ENCODE measurements around the gene NKD1. TPM values are rescaled to one million over a fixed set of nuclear protein-coding genes. Genes with fewer than 3 reads are reported as not detected.
A peak's percentile ranks its signal among the peaks of the same experiment; 100 is the strongest.

The NKD1 gene
- total and polyA plus RNA-seq, 2 of the 8 experiments (the other 6 are each of a cell fraction or from before 2014, with no cell fraction given): 0.70 to 4.5 TPM

DNA sequence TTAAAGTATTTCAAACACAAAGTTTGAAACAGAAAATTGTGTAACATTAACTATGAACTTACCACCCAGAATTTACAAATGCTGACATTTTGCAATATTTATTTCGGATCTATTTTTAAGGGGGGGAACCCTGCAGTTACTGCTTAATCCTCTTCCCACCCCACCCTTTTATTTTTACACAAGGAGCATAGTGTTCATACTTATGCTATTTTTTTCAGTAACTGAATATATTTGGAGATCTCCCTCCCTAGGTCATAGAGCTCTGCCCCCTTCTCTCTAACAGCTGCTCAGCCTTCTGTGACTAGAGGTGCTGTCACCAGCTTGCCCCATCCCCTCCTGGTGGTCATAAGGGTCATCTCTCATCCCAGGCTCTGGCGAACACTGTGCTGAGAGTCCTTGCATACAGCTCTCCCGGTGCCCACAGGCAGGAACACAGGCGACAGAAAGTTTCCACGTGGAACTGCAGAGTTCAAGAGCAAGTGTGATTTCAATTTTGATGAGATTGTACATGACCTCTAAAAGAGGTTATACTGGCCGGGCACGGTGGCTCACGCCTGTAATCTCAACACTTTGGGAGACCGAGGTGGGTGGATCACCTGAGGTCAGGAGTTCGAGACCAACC is 88.7 kb downstream of the NKD1 start:
- no peak overlapping the region for H3K18ac ChIP-seq (ENCODE audit: extremely low read depth, low read length)
- no peak overlapping the region for H3K56ac ChIP-seq (replicated peaks; ENCODE audit: insufficient read length, low read depth, low read length)

More for the DNA sequence above, 88.7 kb downstream of the NKD1 start:
- no peaks in the 10 kb centered on the region for H4K20me1 ChIP-seq (replicated peaks in 1 of 2; ENCODE audit: control insufficient read depth in 1 of 2, insufficient read depth in 2 of 2, low read length in 2 of 2)
- ChIA-PET POLR2A (ENCODE audit: partially characterized antibody) (no interaction called here), CTCF (ENCODE audit: partially characterized antibody) (interaction anchor here (0.5 to 4.5 kb wide), 13 partner anchors 8 to 1181 kb away, joined by 3 to 30 read pairs (median 4); no protein-coding TSS in a partner anchor)
- H3K4ac ChIP-seq (replicated peaks; ENCODE audit: insufficient read length, low read depth, low read length): no peak overlapping the region
- H4K91ac ChIP-seq (replicated peaks; ENCODE audit: insufficient read length, low read length): no peak overlapping the region
- H4K5ac ChIP-seq (ENCODE audit: insufficient read length, low read depth, low read length): no peak overlapping the region
- no peak overlapping the region for H2BK20ac ChIP-seq (ENCODE audit: low read length)
- no peak overlapping the region for H3K4me2 ChIP-seq (ENCODE audit: insufficient read depth in 1 of 2, low read depth in 2 of 2, low read length in 2 of 2)
- no peak overlapping the region for H2BK5ac ChIP-seq (ENCODE audit: low read depth, low read length)
- no peak for FAIRE-seq
- no peak overlapping the region for H2BK12ac ChIP-seq (ENCODE audit: low read depth, low read length)
- H2BK15ac ChIP-seq (ENCODE audit: low read length): no peak overlapping the region
- no peak overlapping the region for H3K27ac ChIP-seq (ENCODE audit: low read depth, low read length)
- no peak overlapping the region for H3K4me3 ChIP-seq (ENCODE audit: extremely low read depth in 1 of 4, insufficient read depth in 2 of 4, low read depth in 3 of 4, low read length in 4 of 4)
- H3K23me2 ChIP-seq (ENCODE audit: low read depth, low read length): no peaks in the 10 kb centered on the region
- no peaks in the 10 kb centered on the region for H3K4me1 ChIP-seq (replicated peaks in 1 of 4; ENCODE audit: control insufficient read depth in 3 of 4, insufficient read depth in 4 of 4, low read length in 3 of 4)
- no peak overlapping the region for H4K8ac ChIP-seq (ENCODE audit: extremely low read depth, insufficient read depth, low read length)
- H3K79me2 ChIP-seq (ENCODE audit: control insufficient read depth in 1 of 2, insufficient read depth in 2 of 2, low read length in 2 of 2): no peaks in the 10 kb centered on the region
- H2BK120ac ChIP-seq (replicated peaks; ENCODE audit: low read depth, low read length): no peak overlapping the region
- no peak overlapping the region for H3K9ac ChIP-seq (replicated peaks in 1 of 4; ENCODE audit: extremely low read depth in 1 of 4, low read depth in 3 of 4, low read length in 3 of 4)
- no peak overlapping the region for H2AFZ ChIP-seq (ENCODE audit: low read length)
- 91% methylated on average over 10 of the region's 10 CpGs; no CpG with 5 or more reads in 1 of the 2 experiments for WGBS, 2 experiments (ENCODE audit: extremely low coverage in 1 of 2, insufficient coverage in 1 of 2, insufficient read length in 1 of 2, insufficient replicate concordance in 2 of 2, low coverage in 1 of 2, low lambda C conversion rate in 2 of 2, missing lambda C conversion rate in 1 of 2)
- H3K9me3 ChIP-seq (ENCODE audit: insufficient read depth in 2 of 2, low read depth in 1 of 2, low read length in 1 of 2): no peaks in the 10 kb centered on the region
- H3K23ac ChIP-seq (ENCODE audit: insufficient read length): no peak overlapping the region
- H3K14ac ChIP-seq (ENCODE audit: insufficient read length): no peak overlapping the region
- H3K36me3 ChIP-seq (ENCODE audit: control insufficient read depth in 2 of 4, insufficient read depth in 4 of 4, low read length in 3 of 4): no peaks in the 10 kb centered on the region
- peaks cover 0 to 1% (median 0%) of the 10 kb centered on the region in 4 experiments; a peak in 1 of 7 replicates for H3K27me3 ChIP-seq (replicated peaks in 1 of 4; ENCODE audit: control insufficient read depth in 3 of 4, extremely low read depth in 1 of 4, insufficient read depth in 3 of 4, low read length in 3 of 4)
- no peak overlapping the region for H2AK5ac ChIP-seq (ENCODE audit: low read depth, low read length)
- no peak for DNase-seq (ENCODE audit: low read depth in 1 of 2, low spot score in 2 of 2)
- no peaks in the 10 kb centered on the region for H3K79me1 ChIP-seq (ENCODE audit: low read depth, low read length)
- TF ChIP-seq RFX5 (IDR thresholded peaks at IDR 0.05; ENCODE audit: borderline replicate concordance, low read depth, low read length): no peak
- 0 out of 4 replicates have a peak, but pooled peaks of 1 of the 2 experiments have one; percentile 19 for TF ChIP-seq RAD21 (IDR thresholded peaks at IDR 0.05 in 1 of 2, conservative IDR thresholded peaks at IDR 0.05 in 1 of 2; ENCODE audit: low read depth in 2 of 2, low read length in 2 of 2)
- TF ChIP-seq, protein P1, sequence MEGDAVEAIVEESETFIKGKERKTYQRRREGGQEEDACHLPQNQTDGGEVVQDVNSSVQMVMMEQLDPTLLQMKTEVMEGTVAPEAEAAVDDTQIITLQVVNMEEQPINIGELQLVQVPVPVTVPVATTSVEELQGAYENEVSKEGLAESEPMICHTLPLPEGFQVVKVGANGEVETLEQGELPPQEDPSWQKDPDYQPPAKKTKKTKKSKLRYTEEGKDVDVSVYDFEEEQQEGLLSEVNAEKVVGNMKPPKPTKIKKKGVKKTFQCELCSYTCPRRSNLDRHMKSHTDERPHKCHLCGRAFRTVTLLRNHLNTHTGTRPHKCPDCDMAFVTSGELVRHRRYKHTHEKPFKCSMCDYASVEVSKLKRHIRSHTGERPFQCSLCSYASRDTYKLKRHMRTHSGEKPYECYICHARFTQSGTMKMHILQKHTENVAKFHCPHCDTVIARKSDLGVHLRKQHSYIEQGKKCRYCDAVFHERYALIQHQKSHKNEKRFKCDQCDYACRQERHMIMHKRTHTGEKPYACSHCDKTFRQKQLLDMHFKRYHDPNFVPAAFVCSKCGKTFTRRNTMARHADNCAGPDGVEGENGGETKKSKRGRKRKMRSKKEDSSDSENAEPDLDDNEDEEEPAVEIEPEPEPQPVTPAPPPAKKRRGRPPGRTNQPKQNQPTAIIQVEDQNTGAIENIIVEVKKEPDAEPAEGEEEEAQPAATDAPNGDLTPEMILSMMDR (IDR thresholded peaks at IDR 0.05; ENCODE audit: control extremely low read depth in 1 of 3, insufficient read depth in 1 of 3, low read depth in 1 of 3, low read length in 3 of 3): peak in 1 of 3 experiments; percentile 23; a peak in 1 of 4 replicates

Data from H1 (cell line).